PC-3 (cell line): Measurements from ENCODE around the gene ZFYVE19. TPM values are rescaled to one million over a fixed set of nuclear protein-coding genes. Genes with fewer than 3 reads are reported as not detected.

Experiments used
- ATAC-seq: fragments of 200-7000 bp; cut with Tn5 transposase; 2 replicates; pipeline ENCODE4 v1.9.1; 2020; ENCODE audit warnings: mild to moderate bottlenecking, moderate library complexity
- BruUV-seq: library from RNA; stranded (reverse); fragments of 400-500 nt; replicated peaks from 2 replicates; lab custom pipeline; 2021; lab: Mats Ljungman, UMichigan
- CTCF ChIA-PET: fragments of 300-600 bp; sonication (Branson Sonifier 250); formaldehyde crosslinking; loops from one replicate; lab custom pipeline; 2022; ENCODE audit warnings: antibody characterized with exemption; lab: Charles Lee
- POLR2A ChIA-PET: fragments of 300-600 bp; sonication (Branson Sonifier 250); formaldehyde crosslinking; loops from one replicate; lab custom pipeline; 2022; ENCODE audit warnings: antibody characterized with exemption; ENCODE audit not compliant: unreplicated experiment; lab: Charles Lee
- DNase-seq: peaks from one replicate; pipeline ENCODE4 v3.0.0-alpha.2; 2015
- H2AFZ ChIP-seq: fragments of 300-600 bp; sonication (generic); 2 replicates; pipeline ENCODE4 v1.6.0; 2016; ENCODE audit warnings: antibody characterized with exemption, low read length
- H3F3A ChIP-seq: fragments of 300-600 bp; sonication (generic); one replicate; pipeline ENCODE4 v1.6.0; 2017; ENCODE audit warnings: antibody characterized with exemption, low read length, control low read depth, mild to moderate bottlenecking; ENCODE audit not compliant: unreplicated experiment
- H3K27ac ChIP-seq: fragments of 300-600 bp; sonication (generic); 2 replicates; pipeline ENCODE4 v1.5.1; 2016; ENCODE audit warnings: mild to moderate bottlenecking, low read length
- H3K27me3 ChIP-seq: fragments of 300-600 bp; sonication (generic); 2 replicates; pipeline ENCODE4 v1.6.1; 2016; ENCODE audit warnings: low read length, mixed read lengths
- H3K36me3 ChIP-seq: fragments of 300-600 bp; sonication (generic); 2 replicates; pipeline ENCODE4 v1.6.1; 2016; ENCODE audit warnings: low read depth, mixed run types, low read length, mixed read lengths
- H3K4me1 ChIP-seq: fragments of 300-600 bp; sonication (generic); 2 replicates; pipeline ENCODE4 v1.5.1; 2016; ENCODE audit warnings: low read length; ENCODE audit not compliant: insufficient read depth
- H3K4me2 ChIP-seq: fragments of 300-600 bp; sonication (generic); 2 replicates; pipeline ENCODE4 v1.6.0; 2016; ENCODE audit warnings: low read length
- H3K4me3 ChIP-seq: fragments of 300-600 bp; sonication (generic); 2 replicates; pipeline ENCODE4 v1.5.1; 2016; ENCODE audit warnings: mild to moderate bottlenecking, low read length, mixed read lengths
- H3K79me2 ChIP-seq: fragments of 300-600 bp; sonication (generic); 2 replicates; pipeline ENCODE4 v1.6.1; 2017; ENCODE audit warnings: low read length, mixed read lengths
- H3K9ac ChIP-seq: fragments of 300-600 bp; sonication (generic); 2 replicates; pipeline ENCODE4 v1.6.0; 2016; ENCODE audit warnings: mild to moderate bottlenecking, low read length
- H3K9me2 ChIP-seq: fragments of 300-600 bp; sonication (generic); replicated peaks from 2 replicates; pipeline ENCODE4 v1.6.1; 2016; ENCODE audit warnings: mixed run types, low read length, mixed read lengths
- H3K9me3 ChIP-seq: fragments of 300-600 bp; sonication (generic); 2 replicates; pipeline ENCODE4 v1.6.1; 2016; ENCODE audit warnings: low read length, mixed read lengths
- H4K20me1 ChIP-seq: fragments of 300-600 bp; sonication (generic); 2 replicates; pipeline ENCODE4 v1.6.1; 2016; ENCODE audit warnings: low read length, mixed read lengths
- CTCF ChIP-seq: fragments of 300-600 bp; sonication (generic); conservative IDR thresholded peaks from 2 replicates; pipeline ENCODE4 v1.5.1; 2017; ENCODE audit warnings: antibody characterized with exemption, low read depth, mild to moderate bottlenecking, low read length
- EZH2 ChIP-seq: fragments of 300-600 bp; sonication (generic); IDR thresholded peaks from one replicate; pipeline ENCODE4 v1.6.1; 2017; ENCODE audit warnings: antibody characterized with exemption, mild to moderate bottlenecking, low read length; ENCODE audit not compliant: unreplicated experiment
- EZH2phosphoT487 ChIP-seq: fragments of 300-600 bp; sonication (generic); IDR thresholded peaks from 2 replicates; pipeline ENCODE4 v1.6.1; 2018; ENCODE audit warnings: mild to moderate bottlenecking, antibody characterized with exemption, low read length, borderline replicate concordance
- intact Hi-C: fragments of 100-400 bp; cut with micrococcal nuclease; formaldehyde crosslinking; loops from 2 replicates; pipeline ENCODE4 v1.9.0; 2023
- total RNA-seq: library from RNA; depleted of rRNA; stranded (reverse); fragments of >200 nt; gene quantifications from 2 replicates; pipeline ENCODE4 v1.2.3, GENCODE V29; 2014

The ZFYVE19 gene
- total RNA-seq, 1 experiment from 2014 or later: 32.3 TPM

GRCh38 chr15:40785164-40785563 lies 21.7 kb upstream of the ZFYVE19 start:
- no peak for ATAC-seq
- Histone ChIP-seq H3K27ac (peak overlapping the region; percentile 94), H3K36me3 (no peaks in the 10 kb centered on the region), H3K4me1 (peaks cover 43% of the 10 kb centered on the region), H4K20me1 (no peaks in the 10 kb centered on the region), H3K9me3 (no peaks in the 10 kb centered on the region), H3K27me3 (no peaks in the 10 kb centered on the region), H3F3A (peaks cover 12% of the 10 kb centered on the region), H3K4me2 (peak overlapping the region; percentile 72), H3K9me2 (no peaks in the 10 kb centered on the region), H3K4me3 (no peak overlapping the region), H2AFZ (no peak overlapping the region), H3K79me2 (peaks cover 48% of the 10 kb centered on the region), H3K9ac (peak overlapping the region; percentile 12)
- intact Hi-C loops: loop anchor here (5.0 kb wide), 2 partner anchors 107 to 193 kb away; partner anchors contain the start of genes KNL1 and VPS18
- CTCF ChIA-PET: interaction anchor here (0.6 to 2.0 kb wide), 15 partner anchors 8 to 196 kb away, joined by 3 to 24 read pairs (median 4); partner anchors contain the start of genes DNAJC17, SPINT1 and ZFYVE19
- DNase-seq: peak; percentile 34
- POLR2A ChIA-PET: interaction anchor here (0.6 kb wide), 1 partner anchor 8 kb away, joined by 3 read pairs; no protein-coding TSS in a partner anchor
- no peak for TF ChIP-seq EZH2phosphoT487
- TF ChIP-seq CTCF: peak; percentile 65
- no TSS peak for BruUV-seq

DNA sequence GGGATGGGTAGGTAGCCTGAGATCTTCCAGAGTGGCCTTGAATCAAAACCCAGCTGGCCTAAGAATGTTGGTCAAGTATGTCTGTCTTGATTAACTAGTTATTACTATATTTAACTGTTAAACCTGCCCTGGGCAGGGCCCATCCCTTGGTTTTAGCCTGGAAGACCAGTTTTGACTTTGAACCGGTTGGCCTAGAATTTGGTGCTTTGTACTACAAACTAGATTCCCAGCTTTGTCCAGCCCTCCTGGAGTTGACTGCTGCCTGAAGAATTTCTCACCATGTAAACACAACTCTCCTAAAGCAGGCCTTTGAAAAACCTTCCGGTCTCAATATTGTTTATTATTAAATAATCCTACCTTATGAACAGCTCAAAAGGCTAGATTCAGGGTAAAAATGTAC lies 21.1 kb upstream of the ZFYVE19 start:
- DNase-seq (peak; percentile 87), ATAC-seq (peak; percentile 6; the same call in 1 of the 2 replicates)
- CTCF ChIA-PET: interaction anchor here (0.6 to 2.0 kb wide), 11 partner anchors 21 to 350 kb away, joined by 3 to 24 read pairs (median 3); partner anchors contain the start of genes DNAJC17, SPINT1 and ZFYVE19
- intact Hi-C loops: loop anchor here (5.0 kb wide), 2 partner anchors 106 to 194 kb away; partner anchors contain the start of genes KNL1 and VPS18
- H3K9me2 ChIP-seq: no peaks in the 10 kb centered on the region
- H4K20me1 ChIP-seq: no peaks in the 10 kb centered on the region
- peaks cover 53% of the 10 kb centered on the region for H3K79me2 ChIP-seq
- H3K4me1 ChIP-seq: peaks cover 47% of the 10 kb centered on the region
- H2AFZ ChIP-seq: no peak overlapping the region
- H3K4me2 ChIP-seq: peak overlapping the region; percentile 72
- peak overlapping the region; percentile 53 for H3K9ac ChIP-seq
- H3K27ac ChIP-seq: peak overlapping the region; percentile 94
- H3K4me3 ChIP-seq: no peak overlapping the region
- no TSS peak for BruUV-seq
- H3K9me3 ChIP-seq: no peaks in the 10 kb centered on the region
- peaks cover 12% of the 10 kb centered on the region for H3F3A ChIP-seq
- TF ChIP-seq CTCF: no peak
- no peak for TF ChIP-seq EZH2
- TF ChIP-seq EZH2phosphoT487: no peak
- H3K36me3 ChIP-seq: no peaks in the 10 kb centered on the region
- POLR2A ChIA-PET: no interaction called here
- H3K27me3 ChIP-seq: no peaks in the 10 kb centered on the region

DNA sequence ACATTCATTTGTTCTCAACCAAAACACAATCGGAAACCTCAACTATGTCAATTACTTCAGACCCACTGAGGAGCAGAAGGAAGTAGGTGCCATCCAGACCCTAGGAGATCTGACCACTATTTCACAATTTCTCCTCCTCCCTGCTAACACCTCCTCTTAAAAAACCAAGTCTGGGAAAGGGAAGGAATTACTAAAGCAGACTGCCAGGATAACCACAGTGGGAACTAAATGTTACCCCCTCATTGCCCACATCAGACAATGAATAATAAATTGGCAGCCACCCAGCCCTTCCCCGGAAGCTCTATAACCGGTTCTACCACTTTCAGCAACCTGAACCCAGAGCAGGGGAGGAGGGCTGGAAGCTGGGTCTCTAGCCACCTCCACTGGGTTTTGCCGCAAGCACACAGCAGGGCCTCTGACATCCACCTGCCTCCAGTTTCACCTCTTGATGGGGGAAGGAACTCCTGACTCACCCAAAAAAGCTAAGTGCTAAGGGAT lies 19.5 kb upstream of the ZFYVE19 start:
- TF ChIP-seq EZH2phosphoT487 (no peak), EZH2 (no peak)
- ChIA-PET CTCF (interaction anchor here (0.8 to 1.4 kb wide), 4 partner anchors 57 to 104 kb away, joined by 3 to 7 read pairs (median 4); partner anchors contain the start of gene SPINT1), POLR2A (interaction anchor here (0.6 kb wide), 1 partner anchor 38 kb away, joined by 5 read pairs; no protein-coding TSS in a partner anchor)
- no peaks in the 10 kb centered on the region for H3K36me3 ChIP-seq
- peaks cover 61% of the 10 kb centered on the region for H3K79me2 ChIP-seq
- no peak overlapping the region for H2AFZ ChIP-seq
- BruUV-seq: no TSS peak
- H3K9me3 ChIP-seq: no peaks in the 10 kb centered on the region
- H3K4me3 ChIP-seq: peak overlapping the region; percentile 29
- H4K20me1 ChIP-seq: no peaks in the 10 kb centered on the region
- no peaks in the 10 kb centered on the region for H3K27me3 ChIP-seq
- peak overlapping the region; percentile 94 for H3K27ac ChIP-seq
- H3K4me1 ChIP-seq: peaks cover 52% of the 10 kb centered on the region
- H3K9ac ChIP-seq: peak overlapping the region; percentile 61
- H3F3A ChIP-seq: peaks cover 12% of the 10 kb centered on the region
- peak; percentile 72 for ATAC-seq
- no peaks in the 10 kb centered on the region for H3K9me2 ChIP-seq
- intact Hi-C loops: loop anchor here (1.0 to 5.0 kb wide), 3 partner anchors 70 to 195 kb away; partner anchors contain the start of genes KNL1 and VPS18
- H3K4me2 ChIP-seq: peak overlapping the region; percentile 72
- peak; percentile 98 for DNase-seq
